Activated CD4-positive, alpha-beta T cell treated with anti-CD3 and anti-CD28 coated beads for 4 hours (primary cell): ENCODE measurements around the gene OR11H1.
"Not testable (repeated sequence)": the region's sequence is repeated elsewhere in the genome, so short reads cannot be mapped to it uniquely, and the experiment has no call there.

ENCODE experiments used
- DNase-seq, 2 donors: peaks; one replicate each; pipeline ENCODE4 v3.0.0-alpha.2; 2020

Gene OR11H1, protein sequence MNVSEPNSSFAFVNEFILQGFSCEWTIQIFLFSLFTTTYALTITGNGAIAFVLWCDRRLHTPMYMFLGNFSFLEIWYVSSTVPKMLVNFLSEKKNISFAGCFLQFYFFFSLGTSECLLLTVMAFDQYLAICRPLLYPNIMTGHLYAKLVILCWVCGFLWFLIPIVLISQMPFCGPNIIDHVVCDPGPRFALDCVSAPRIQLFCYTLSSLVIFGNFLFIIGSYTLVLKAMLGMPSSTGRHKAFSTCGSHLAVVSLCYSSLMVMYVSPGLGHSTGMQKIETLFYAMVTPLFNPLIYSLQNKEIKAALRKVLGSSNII

DNA sequence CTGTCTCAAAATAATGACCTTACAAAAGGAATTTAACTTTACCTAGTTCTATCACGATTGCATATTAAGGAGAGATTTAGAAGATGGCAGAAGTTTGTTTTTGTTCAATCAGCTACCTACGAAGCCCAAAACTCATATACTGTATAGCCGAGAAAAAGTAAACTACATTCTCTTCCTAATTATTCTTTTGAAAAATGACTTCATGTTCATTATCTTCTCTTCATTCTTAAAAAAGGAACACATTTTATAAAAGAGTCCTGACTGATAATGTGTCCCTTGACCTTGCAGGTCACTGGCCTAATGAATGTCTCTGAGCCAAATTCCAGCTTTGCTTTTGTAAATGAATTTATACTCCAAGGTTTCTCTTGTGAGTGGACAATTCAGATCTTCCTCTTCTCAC, at the start of gene OR11H1:
Gene OR11H1 (plus strand): TSS at position 301 of the 400 bp plus-strand sequence. CDS start 0 bp downstream, at position 301.
- DNase-seq = not testable (repeated sequence)

DNA sequence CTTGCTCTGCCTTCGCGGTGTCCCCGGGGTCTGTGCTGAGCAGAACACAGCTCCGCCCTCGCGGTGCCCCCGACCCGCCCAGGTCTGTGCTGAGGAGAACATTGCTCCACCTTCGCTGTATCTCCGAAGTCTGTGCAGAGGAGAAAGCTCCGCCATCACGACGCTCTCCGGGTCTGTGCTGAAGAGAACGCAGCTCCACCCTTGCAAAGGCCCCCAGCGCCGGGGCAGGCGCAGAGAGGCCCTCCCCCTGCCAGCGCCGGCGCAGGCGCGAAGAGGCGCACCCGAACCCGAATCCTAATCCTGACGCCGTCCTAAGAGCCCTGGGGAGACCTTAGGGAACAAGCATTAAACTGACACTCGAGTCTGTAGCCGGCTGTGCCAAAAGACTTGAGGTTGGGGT, 18.0 kb upstream of the OR11H1 start:
- DNase-seq = not testable (repeated sequence)

DNA sequence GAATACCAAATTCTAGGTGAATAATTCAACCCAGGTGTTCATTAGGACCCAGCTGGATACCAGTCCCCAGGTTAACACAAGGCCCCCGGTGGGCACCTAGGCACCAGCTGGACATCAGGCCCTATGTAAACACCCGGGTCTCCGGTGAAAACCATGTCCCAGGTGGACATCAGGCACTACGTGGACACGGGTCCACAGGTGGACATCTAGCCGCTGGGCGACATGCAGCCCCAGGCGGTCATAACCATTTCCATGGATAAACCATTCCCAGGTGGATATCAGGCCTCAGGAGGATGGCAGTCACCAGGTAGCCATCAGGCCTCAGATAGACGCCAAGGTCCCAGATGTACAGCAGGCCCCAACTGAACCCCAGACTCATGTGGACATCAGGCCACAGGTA, 12.1 kb upstream of the OR11H1 start:
- DNase-seq = not testable (repeated sequence)

DNA sequence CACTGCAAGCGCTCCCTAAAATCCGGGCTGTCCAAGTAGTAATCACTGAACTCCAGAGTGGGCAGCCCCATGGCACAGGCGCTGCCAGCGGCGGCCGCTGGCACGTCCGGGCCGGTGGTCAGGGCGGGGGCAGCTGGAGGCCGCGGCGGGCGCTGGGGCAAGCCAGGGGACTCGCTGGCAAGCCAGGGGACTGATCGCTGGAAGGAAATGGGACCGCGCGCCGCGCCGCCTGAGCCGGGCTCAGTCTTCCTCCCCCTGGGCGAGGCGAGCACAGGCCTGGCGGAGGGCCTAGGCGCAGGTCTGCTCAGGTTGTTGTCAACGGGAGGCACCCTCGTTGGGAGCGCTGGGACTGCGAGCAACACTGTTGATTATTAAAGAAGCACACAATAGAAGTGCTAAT, 25.8 kb downstream of the OR11H1 start:
- DNase-seq = not testable (repeated sequence)

DNA sequence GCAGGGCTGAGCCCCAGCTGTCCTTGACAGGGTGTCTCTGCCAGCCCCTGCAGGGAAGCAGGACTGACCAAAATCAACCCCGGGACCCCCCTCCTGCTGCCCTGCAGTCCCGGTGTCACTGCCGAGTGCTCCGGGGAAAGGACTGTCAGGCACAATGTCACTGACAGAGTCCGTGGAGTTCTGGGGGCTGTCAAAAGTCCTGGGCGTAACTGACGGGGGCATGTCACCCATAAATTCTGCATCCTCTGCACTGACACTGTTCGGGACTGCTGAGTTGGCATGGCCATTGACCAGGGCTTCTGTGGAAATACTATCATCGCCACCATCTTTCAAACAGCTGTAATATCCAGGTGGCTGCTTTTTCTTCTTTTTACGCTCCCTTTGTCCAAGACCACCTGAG, 35.5 kb downstream of the OR11H1 start:
- not testable (repeated sequence) for DNase-seq

DNA sequence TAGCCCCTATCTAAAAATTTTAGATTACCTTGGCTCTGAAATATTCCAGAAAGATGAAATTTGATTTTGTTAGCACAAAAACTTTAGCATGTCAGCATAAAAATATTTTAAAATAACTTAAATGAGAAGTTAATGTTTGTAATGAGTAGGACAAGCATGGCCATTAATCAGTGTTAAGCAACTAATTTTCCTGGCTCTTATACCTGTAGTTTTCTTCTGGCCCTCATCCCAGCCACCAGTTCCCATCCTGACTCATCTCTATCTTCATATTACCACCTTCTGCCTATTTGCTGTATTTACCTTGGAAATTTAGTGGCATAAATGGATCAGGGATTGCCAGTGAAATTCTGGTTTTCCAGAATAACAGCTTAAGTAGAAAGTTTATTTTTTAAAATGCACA, 37.1 kb downstream of the OR11H1 start:
- DNase-seq = not testable (repeated sequence)
